ENCODE data around the gene FAM241A.
A peak's percentile ranks its signal among the peaks of the same experiment; 100 is the strongest.

The FAM241A gene

DNA sequence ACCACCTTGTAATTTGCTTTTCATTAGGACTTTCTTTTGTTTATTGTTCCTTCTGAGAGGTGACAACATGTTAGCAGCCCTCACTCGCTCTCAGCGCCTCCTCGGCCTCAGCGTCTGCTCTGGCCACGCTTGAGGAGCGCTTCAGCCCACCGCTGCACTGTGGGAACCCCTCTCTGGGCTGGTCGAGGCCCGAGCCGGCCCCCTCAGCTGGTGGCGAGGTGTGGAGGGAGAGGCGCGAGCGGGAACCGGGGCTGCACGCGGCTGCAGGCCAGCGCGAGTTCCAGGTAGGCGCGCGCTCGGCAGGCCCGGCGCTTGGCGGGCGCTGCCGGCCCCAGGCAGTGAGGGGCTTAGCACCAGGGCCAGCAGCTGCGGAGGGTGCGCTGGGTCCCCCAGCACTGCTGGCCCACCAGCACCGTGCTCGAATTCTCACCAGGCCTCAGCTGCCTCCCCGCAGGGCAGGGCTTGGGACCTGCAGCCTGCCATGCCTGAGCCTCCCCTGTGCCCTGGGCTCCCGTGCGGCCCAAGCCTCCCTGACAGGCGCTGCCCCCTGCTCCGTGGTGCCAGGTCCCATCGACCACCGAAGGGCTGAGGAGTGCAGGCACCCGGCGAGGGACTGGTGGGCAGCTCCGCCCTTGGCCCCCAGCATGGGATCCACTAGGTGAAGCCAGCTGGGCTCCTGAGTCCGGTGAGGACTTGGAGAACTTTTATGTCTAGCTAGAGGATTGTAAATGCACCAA is 77.1 kb downstream of the FAM241A start:
- DNase-seq = no peak

DNA sequence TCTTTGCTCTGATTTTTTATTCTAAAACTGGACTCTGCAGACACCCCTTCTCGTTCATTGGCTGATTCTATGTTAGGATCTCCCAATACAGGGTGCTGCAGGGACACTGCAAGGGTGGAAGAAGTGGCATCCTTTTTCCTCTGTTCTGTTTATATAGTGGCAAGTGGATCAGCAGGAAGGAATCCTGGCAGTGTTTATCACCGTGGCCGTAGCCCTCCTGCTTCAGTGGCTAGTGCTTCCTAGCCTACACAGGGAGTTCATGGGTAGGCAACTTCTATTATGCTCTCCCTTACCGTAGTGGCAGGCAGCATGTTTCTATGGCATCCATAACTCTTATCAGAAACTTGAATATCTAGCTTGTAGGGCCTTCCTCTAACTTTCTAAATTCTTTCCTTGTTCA is 79.9 kb downstream of the FAM241A start:
- DNase-seq = no peak

GRCh38 chr4:112230879-112231778 is 85.9 kb downstream of the FAM241A start:
- peak; percentile 84 for DNase-seq

DNA sequence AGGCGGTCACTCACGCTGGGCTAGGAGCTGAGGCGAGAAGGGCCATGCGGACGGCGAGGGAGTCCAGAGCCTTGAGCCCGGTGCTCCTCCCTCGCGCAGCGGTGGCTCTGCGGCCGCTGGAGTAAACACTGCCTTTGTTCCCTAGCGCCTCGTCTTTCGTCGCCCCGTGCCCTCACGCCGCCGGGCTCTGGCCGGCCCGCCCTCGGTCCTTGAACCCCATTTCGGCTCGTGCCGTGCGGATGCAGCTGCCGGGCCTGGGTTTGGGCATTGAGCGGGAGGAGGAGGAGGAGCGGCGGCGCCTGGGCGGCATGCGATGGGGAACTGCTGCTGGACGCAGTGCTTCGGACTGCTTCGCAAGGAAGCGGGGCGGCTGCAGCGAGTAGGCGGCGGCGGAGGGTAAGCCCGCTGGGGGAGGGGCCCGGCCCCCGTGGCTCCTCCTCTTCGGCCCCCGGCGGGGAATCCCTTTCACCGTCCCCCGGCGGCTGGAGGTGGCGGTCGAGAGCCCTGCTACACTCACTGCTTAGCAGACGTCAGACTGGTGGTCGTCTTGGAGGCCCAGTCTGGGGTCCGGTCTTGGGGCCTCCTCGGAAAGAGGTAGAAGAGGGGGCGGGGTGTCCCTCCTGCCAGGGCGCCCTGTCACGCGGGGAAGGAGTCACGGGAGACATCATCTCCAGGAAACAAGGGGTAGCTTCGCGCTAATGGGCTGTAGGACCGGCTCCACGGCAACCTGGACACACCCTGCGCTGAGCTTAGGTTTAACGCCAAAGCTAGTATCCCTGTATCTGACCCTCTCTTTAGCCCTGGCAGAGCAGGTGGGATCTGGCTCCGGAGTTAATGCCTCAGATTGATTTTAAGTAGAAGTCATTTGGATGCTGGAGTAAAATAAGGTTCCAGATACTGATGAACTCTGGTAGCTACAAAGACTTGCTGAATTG is 86.8 kb downstream of the FAM241A start, which contains the start of gene AP1AR:
Gene AP1AR, plus strand, starts transcription at position 9 of the 935 bp plus-strand sequence. Its CDS starts 305 bp downstream, at position 314.
- DNase-seq = peak; percentile 63

- peak; percentile 8 for DNase-seq
Observed at GRCh38 chr4:112234952-112235609, 89.8 kb downstream of the FAM241A start.

GRCh38 chr4:112236040-112236439 is 90.8 kb downstream of the FAM241A start:
- no peak for DNase-seq

- no peak for DNase-seq
Observed at GRCh38 chr4:112238833-112239232, 93.6 kb downstream of the FAM241A start.

Data from NCI-H1105 treated with DMSO at 0.1 percent for 48 hours (cell line).